GM18907 (cell line): ENCODE measurements around the gene THRB.

Source experiments
- ATAC-seq: cut with Tn5 transposase; IDR thresholded peaks from one replicate; pipeline ENCODE4 v1.9.1; 2021; ENCODE audit warnings: mild to moderate bottlenecking, moderate library complexity; ENCODE audit not compliant: unreplicated experiment

Gene THRB

DNA sequence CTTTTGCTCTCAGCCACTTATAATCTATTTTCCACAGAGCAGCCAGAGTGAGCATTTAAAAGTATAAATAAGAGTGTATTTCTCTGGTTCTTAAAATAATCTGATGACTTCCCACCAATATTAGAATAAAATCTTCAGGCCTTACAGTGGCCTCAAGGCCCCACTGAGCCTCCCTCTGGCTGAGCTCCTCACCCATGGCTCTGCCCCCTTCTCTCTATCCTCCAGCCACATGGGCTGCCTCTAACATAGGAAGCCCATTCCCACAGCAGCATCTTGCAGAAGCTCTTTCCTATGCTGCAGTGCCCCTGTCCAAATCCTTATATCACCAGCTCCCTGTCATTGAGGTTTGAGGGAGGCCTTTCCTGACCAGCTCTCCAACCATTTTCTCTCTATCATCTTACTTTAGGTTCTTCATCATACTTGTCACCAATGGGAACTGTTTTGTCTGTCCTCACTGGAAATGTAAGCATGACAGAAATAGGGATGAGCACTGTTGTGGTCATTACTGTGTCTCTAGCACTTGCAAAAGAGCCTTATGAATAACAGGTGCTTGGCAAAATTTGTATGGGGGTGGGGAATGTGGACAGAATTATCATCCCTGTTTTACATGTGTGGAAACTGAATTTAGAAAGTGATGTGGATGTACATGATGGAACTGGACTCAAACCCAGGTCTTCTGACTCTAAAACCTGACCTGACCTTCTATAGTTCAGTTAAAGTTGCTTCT lies 299.0 kb downstream of the THRB start:
- no peak for ATAC-seq

- no peak for ATAC-seq
These were observed 302.1 kb downstream of the THRB start for GRCh38 chr3:24192469-24193056.

DNA sequence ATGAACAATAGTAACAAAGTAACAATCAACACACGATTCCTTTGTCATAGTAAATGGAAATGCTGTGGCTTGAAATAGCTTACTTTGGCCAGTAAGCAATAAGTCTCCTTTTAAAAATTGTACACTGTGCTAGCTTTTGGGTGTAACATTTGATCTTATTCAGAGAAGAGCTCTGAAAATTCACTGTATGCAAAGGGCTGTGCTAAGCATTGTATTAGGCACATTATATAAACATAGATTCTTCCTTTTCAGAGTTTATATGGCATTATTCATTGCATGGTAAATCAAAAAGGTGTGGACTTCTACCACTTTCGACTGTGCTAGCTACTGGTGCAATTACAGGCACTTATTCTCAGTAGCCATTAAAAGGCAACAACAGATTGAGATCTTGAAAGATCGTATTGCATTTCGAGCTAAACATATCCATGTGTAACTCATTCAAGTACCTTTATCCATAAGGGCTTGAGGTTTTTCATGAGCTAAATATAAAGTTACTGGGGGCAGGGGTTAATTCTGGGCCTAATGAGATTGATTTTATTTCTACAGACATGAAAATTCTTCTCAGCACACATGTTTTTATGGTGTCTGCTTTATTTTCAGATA lies 302.7 kb downstream of the THRB start:
- no peak for ATAC-seq

DNA sequence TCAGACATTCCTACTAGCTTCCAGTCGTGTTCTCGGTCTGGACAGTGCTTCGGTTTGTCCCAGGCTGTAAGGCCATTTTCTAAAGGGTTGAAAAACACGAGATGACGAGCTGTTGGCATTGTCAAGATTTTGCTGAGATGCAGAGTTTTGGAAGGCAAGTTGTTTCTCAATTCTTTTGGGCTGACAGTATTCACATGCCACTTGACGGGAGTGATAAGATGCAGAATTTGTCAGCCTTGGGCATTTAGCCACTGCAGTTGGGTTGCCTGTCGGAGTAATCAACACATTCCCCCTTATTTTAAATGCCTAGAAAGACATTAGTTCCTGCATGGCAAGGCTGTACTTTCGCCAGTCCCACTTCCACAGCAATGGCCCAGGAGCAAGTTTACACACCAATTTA lies 304.4 kb downstream of the THRB start:
- no peak for ATAC-seq

- ATAC-seq, result peak; percentile 93
These were observed 308.8 kb downstream of the THRB start for GRCh38 chr3:24185738-24186384.

GRCh38 chr3:24184528-24185176 lies 310.0 kb downstream of the THRB start:
- ATAC-seq, result no peak

DNA sequence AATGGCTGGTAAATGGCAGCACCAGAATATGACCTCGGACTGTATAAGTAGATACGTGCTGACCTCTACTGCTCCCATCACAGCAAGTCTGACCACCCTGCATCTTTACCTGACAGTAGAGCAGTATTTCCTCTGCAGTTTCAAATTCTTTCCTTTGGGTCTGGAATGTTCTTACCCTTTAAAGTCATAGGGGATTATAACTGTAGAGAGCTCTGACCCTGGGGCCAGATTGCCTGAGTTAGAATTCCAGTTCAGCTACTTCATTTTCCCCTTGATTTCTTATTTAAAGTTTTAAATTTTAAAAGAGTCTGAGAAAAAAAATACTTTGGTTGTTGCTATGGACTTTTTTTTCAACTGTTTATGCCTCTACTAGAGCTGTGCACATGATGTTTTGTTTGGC lies 311.9 kb downstream of the THRB start:
- no peak for ATAC-seq

DNA sequence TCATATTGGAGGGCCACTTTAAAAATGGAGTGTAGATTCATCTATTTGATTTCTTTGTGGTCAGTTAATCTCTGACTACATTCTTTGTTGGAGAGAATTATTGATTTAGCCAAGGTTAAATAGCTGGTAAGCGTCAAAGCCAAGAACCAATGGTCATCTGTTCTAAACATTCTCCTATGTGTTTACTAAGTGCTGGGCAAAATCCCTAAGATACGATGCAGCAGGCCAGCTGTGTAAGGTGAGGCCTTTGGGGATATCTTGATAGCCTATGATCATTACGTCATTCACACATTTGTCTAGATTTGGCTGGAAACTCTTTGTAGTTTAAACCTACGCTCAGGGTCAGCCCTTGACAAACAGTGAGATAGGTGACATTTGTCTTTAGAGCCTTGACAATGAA lies 313.4 kb downstream of the THRB start:
- ATAC-seq, result no peak

DNA sequence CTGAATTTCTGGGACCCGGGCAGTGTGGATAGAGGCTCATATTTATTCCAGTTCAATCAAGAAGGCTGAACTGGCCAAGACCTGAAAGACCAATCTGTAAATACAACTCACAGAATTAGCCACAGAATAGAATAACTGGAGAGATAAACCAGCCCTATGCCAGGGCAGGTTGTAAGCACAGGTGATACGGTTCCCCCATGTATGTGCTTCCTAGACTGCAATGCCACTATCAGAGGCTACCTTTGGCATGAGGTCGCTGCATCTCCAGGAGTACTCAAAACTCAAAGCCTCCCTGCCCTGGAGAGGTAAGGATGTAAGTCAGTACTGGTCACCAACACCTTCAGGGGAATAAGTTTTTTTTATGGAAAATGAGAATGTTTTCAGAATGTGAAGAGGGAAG lies 314.0 kb downstream of the THRB start:
- ATAC-seq, result no peak

DNA sequence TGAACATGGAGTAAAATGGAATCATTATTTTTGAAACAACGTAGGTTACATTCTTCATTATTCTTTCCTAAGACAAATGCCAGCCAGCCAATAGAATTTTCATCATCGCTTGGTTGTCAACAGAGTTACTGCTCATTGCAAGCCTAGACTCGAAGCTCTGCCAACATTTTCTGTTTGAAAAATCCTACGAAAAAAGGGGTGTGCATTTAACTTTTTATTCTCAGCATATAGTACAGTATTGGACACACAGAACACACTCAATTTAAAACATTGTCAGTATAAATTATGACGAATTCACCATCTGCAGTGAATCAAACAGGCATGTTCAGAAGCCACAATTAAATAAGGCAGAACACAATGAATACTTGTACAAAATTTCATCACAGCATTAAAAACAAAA lies 317.4 kb downstream of the THRB start:
- ATAC-seq, result no peak

DNA sequence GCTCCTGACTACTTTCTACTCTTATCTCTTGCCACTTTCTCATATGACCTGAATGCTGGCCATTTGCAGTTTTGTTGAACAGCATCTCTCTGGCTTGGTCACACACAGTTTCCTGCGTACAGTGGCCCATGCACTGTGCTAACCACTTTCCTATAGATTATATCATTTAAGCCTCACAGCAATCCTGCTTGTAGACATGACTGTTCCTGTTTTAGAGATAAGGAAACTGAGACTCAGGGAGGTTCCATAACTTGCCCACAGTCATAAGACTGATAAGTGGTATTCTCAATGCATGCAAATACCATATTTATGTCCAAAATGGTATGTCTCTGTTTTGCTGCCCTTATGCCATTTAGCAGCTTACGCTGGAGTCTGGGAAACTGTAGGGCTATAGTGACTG lies 320.0 kb downstream of the THRB start:
- ATAC-seq, result no peak

DNA sequence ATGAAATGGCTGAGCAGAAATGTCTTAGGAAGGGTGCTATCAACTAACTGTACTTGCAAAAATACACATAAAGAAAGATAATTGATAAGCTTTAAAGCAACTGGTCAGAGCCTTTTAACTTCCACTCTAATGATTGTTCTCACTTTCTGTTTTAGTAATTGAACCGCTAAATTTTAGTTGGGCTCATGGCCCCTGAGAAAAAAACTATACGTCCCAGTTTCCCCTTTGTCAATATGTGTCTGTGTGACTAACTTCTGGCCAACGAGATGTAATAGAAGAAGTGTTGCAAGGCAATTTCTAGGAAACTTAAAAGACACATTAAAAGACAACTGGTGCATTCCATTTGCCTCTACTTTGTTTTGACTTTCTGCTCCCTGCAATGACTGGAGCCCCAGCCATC lies 325.7 kb downstream of the THRB start:
- ATAC-seq, result peak; percentile 51

- no peak for ATAC-seq
These were observed 327.2 kb downstream of the THRB start for GRCh38 chr3:24167429-24167828.

DNA sequence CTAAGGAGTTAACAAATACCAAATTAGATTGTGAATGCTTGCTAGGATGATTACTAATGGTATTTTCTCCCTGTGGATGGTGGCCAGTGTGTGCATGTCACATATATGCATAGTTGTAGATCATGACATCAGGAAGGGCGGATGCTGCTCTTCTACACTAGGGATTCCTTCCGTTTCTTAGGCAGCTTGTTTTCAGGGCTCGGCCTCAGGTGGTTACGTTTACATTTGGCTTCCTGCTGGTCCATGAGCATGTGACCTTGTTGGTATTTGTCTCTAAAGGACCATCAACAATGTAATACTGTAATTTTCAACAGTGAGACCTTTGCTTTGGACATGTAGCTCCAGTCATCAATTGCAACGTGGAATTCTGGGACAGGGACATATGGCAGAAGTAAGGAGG lies 328.1 kb downstream of the THRB start:
- ATAC-seq, result no peak

- ATAC-seq, result no peak
These were observed 329.1 kb downstream of the THRB start for GRCh38 chr3:24165603-24165982.

GRCh38 chr3:24164967-24165602 lies 329.6 kb downstream of the THRB start:
- ATAC-seq, result no peak

GRCh38 chr3:24162929-24163328 lies 331.7 kb downstream of the THRB start:
- no peak for ATAC-seq

DNA sequence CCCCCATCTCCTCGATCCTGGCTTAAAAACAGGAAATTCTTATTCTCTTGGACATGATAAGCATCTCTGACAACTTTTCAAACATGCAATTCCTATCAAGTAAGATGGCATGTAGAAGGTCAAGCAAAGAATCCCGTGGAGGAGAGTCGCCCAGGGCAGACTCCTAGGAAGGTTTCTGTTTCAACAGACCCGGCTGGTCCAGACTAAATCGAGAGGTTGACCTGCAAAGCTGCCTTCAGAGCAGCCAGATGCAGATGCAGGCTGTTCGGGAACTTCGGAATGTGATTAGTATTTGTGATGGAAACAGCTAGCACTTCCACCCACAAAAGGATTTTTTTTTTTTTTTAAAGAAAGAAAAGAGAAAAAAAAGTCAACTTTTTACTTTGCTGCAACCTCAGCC lies 332.8 kb downstream of the THRB start:
- no peak for ATAC-seq

- no peak for ATAC-seq
These were observed 334.1 kb downstream of the THRB start for GRCh38 chr3:24160424-24161095.

DNA sequence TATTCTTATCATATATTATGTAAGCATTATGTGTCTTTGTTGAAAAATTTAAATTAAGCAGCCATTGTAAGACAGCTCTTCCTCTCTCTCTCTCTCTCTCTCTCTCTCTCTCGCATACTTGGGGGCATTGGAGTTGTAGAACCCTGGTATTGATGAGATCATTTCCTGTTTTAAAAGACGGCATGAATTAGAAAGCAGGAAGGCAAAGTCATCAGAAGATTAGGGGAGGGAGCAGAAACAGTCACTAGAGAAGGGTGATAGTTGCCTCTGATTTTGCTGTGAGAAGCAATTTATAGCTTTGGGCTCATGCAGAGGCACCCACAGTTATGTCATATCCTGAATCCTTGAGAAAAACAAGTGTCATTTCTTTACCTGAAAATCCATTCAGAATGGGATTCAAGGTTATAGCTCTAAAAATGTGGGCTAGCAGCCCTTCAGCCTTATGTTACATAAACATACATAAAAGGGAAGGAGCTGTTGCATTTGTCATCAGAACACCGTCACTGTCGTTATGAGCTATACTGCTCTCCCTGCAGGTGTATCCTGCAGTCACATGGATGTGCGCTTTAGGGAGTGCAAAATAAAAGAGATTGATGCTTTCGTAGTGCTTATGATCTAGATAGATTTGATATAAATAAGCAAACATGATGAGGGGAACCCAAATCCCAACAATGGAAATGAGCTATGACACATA lies 335.7 kb downstream of the THRB start:
- no peak for ATAC-seq
